PC-9 (cell line): ENCODE measurements around the gene KNG1.

Source experiments
- CTCF ChIP-seq: fragments of 200-600 bp; sonication (generic); conservative IDR thresholded peaks from 2 replicates; pipeline ENCODE4 v1.6.1; 2017; ENCODE audit warnings: mixed run types, antibody characterized with exemption, mild to moderate bottlenecking, moderate library complexity
- EZH2 ChIP-seq: fragments of 200-600 bp; sonication (generic); IDR thresholded peaks from 2 replicates; pipeline ENCODE4 v1.8.0; 2017; ENCODE audit warnings: antibody characterized with exemption, low read depth

DNA sequence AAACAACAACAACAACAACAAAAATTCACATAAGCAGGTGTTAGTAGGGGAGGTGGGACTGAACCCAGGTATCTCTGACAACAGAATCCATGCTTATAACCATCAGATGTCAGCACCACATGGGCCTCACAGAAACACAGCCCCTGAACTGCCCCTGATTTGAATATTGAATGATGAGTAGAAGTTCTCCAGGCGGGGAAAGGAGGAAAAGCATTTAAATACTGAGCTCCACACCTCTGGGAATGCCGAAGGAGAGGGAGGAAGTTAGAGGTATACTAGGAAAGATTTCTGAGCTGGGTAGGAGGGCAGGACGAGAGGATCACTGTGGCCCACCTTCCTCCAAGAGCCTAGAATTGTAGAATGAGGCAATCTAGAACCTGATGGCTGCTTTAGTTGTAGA, 34.3 kb downstream of the KNG1 start:
- TF ChIP-seq CTCF (no peak), EZH2 (no peak)
